ENCODE results near the gene NEURL1B. TPM values are rescaled to one million over a fixed set of nuclear protein-coding genes. Genes with fewer than 3 reads are reported as not detected.
"Not testable (repeated sequence)": the region's sequence is repeated elsewhere in the genome, so short reads cannot be mapped to it uniquely, and the experiment has no call there.

Gene NEURL1B
- total RNA-seq, 1 experiment from 2014 or later: 14.6 TPM

GRCh38 chr5:172678362-172678874, 37.4 kb downstream of the NEURL1B start:
- DNase-seq (ENCODE audit: low read depth): not testable (repeated sequence)

DNA sequence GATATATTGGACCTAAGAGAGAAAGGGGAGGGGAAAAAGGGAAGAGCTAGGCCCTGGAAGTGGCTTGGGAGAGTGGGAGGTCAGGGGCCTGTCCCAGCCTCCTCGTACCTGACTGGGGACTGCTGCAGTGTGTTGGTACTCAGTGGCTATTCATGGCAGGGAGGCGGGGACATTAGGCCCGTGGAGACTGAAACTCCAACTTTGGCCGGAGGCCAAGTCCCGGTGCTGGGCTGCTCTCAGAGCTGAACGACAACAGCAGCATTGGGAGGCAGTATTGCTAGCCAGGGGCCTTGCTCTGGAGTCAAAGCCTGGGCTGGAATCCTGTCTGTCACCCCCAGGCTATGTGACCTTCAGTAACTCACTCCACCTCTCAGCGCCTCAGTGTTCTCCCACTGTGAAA, 37.8 kb downstream of the NEURL1B start:
- DNase-seq (ENCODE audit: low read depth): no peak

- no peak for DNase-seq (ENCODE audit: low read depth)
Measured at GRCh38 chr5:172679628-172680212, 38.7 kb downstream of the NEURL1B start.

DNA sequence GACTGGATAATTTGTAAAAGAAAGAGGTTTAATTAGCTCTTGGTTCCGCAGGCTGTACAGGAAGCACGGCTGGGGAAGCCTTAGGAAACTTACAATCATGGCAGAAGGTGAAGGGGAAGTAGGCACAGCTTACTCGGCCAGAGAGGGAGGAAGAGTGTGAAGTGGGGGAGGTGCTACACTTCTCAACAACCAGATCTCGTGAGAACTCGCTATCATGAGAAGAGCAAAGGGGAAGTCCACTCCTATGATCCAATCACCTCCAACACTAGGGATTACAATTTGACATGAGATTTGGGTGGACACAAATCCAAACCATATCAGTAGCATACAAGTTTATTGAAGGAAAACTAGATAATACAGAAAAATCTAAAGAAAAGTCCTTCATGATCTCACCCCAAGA, 39.9 kb downstream of the NEURL1B start:
- DNase-seq (ENCODE audit: low read depth): no peak

DNA sequence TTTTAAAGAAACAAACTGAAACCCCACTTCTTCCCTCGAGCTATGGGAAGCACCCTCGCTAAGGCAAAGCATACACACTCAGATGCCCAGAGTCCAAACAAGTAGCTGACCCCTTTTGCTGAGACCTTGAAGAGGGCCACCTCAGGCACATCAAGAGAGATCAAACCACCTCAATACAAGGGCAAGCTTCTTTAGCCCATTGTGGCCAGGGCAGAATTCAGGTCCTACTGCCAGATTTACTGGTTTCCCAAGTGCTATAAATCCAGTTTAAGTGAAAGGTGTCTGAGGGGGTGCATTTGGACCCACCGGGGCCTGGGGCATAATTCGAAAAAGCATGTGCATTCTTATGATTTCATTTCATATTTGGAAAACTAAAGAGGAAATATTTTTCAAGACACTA, 40.4 kb downstream of the NEURL1B start:
- no peak for DNase-seq (ENCODE audit: low read depth)

DNA sequence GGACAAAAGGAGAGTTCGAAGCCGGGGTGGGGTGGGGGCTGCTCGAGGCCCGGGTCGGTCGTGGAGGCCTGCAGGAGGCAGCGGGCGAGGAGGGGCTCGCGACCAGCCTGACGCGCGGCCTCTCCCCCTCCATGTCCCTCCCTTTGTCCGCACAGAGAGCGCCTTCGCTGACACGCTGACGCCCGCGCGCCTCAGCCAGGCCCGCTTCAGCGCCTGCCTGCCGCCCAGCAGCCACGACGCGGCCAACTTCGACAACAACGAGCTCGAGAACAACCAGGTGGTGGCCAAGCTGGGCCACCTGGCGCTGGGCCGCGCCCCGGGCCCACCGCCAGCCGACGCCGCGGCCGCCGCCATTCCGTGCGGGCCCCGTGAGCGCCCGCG, 42.2 kb downstream of the NEURL1B start:
- no peak for DNase-seq (ENCODE audit: low read depth)

DNA sequence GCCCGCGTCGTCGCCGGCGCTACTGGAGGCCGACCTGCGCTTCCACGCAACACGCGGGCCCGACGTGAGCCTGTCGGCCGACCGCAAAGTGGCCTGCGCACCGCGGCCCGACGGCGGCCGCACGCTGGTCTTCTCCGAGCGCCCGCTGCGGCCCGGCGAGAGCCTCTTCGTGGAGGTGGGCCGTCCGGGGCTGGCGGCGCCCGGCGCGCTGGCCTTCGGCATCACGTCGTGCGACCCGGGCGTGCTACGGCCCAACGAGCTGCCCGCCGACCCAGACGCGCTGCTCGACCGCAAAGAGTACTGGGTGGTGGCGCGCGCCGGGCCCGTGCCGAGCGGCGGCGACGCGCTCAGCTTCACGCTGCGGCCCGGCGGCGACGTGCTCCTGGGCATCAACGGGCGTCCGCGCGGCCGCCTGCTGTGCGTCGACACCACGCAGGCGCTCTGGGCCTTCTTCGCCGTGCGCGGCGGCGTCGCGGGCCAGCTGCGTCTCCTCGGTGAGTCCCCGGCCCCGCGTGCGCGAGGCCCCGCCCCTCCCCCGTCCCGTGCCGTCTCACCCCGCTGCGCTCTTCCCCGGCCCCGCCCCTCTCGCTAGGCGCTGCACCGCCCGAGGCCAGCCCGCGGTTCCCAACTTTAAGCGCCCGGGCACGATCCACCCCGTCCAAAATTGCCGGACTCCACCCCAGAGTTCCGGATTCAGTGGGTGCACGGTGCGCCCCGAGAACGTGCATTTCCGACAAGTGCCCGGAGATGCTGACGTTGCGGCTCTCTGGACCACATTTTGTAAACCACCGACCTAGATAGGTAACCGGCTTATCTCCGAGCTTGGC, 42.8 kb downstream of the NEURL1B start:
- no peak for DNase-seq (ENCODE audit: low read depth)

DNA sequence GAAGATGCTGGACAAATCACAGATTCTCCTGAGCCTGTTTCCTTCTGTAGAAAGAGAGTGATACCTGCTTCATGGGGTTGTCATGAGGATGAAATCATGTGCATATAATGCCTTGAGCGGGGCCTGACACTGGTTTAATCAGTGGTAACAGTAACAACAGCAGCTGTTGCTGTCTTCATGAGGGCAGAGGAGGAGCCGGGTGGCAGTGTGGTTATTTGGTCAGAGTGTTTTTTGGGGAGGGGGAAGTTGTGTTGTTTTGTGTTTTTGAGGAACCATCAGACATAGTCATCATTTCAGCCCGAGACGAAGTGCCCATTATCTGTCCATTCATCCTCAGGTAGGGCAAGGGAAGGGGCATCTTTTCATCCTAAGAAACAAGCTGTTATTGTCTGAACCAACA, 44.0 kb downstream of the NEURL1B start:
- DNase-seq (ENCODE audit: low read depth): no peak

- DNase-seq (ENCODE audit: low read depth): no peak
Measured at GRCh38 chr5:172686111-172686510, 45.0 kb downstream of the NEURL1B start.

GRCh38 chr5:172686539-172687390, 45.7 kb downstream of the NEURL1B start:
- no peak for DNase-seq (ENCODE audit: low read depth)

- DNase-seq (ENCODE audit: low read depth): no peak
Measured at GRCh38 chr5:172687940-172688339, 46.9 kb downstream of the NEURL1B start.

- no peak for DNase-seq (ENCODE audit: low read depth)
Measured at GRCh38 chr5:172688349-172689217, 47.5 kb downstream of the NEURL1B start.

DNA sequence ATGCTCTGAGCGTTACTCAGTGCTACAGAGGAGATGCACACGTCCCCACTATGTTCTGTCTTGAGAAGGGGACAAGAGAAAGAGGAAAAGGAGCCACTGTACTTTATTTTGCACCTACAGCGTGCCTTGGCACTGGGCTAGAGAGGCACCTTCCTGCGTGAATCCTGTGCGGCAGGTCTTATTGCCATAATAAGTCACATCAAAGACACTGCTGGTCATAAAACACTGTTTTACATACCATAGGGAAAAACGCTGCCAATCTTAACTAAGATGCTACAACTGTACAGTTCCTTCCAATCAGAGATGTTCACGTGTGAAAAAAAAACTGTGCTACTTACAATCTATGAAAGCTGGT, 48.1 kb downstream of the NEURL1B start:
- no peak for DNase-seq (ENCODE audit: low read depth)

DNA sequence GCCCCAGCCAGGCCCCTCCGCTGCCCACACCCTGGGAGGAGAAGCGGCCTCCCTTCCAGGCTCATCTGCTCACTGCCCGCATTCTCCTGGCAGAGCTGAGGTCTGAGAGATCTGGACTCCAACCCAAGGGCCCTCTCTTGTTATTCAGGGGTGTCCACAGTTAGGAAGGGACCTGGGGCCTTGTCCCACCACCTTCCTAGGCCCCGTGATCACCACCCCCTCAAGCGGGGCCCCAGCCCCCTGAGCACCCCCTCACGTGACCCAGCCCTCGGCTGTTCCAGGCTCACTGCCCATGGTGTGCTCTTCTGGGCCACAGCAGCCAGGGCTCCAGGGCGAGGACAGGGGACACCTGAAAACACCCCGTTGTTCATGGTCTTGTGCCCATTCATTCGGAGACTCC, 48.7 kb downstream of the NEURL1B start:
- DNase-seq (ENCODE audit: low read depth): no peak

GRCh38 chr5:172690258-172691075, 49.4 kb downstream of the NEURL1B start:
- no peak for DNase-seq (ENCODE audit: low read depth)

GRCh38 chr5:172691886-172692285, 50.8 kb downstream of the NEURL1B start:
- no peak for DNase-seq (ENCODE audit: low read depth)

DNA sequence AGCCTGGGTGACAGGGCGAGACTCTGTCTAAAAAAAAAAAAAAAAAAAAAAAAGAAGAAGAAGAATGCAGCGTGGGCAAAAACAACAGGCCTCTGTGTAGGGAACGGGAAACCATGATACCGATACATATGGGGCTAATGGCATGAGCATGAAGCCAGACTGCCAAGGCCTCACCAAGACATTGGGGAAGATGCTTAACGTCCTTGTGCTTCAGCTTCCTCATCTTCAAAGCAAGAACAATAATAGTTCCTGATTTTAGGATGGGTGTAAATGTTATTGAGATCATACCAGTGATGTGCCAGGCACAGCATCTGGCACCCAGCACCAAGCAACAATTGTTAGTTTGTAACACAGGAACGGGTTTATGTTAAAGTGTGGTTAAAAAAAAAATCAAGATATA, 51.4 kb downstream of the NEURL1B start:
- DNase-seq (ENCODE audit: low read depth): no peak

- peak; percentile 20 for DNase-seq (ENCODE audit: low read depth)
Measured at GRCh38 chr5:172692981-172693380, 51.9 kb downstream of the NEURL1B start.

- no peak for DNase-seq (ENCODE audit: low read depth)
Measured at GRCh38 chr5:172694061-172694460, 53.0 kb downstream of the NEURL1B start.

GRCh38 chr5:172694541-172694940, 53.5 kb downstream of the NEURL1B start:
- DNase-seq (ENCODE audit: low read depth): no peak

Data from LHCN-M2 (cell line).